GM18507 (cell line): ENCODE data around the gene EMC8.
A peak's percentile ranks its signal among the peaks of the same experiment; 100 is the strongest.

ENCODE experiments used
- DNase-seq: peaks from one replicate; pipeline ENCODE4 v3.0.0; 2011; ENCODE audit warnings: low read depth; ENCODE audit not compliant: insufficient read length; ENCODE audit errors: extremely low spot score
- FAIRE-seq: peaks from 2 replicates; lab custom pipeline; 2011; peaks lifted over from hg19 to GRCh38; lab: Jason Lieb, UNC

Gene EMC8

DNA sequence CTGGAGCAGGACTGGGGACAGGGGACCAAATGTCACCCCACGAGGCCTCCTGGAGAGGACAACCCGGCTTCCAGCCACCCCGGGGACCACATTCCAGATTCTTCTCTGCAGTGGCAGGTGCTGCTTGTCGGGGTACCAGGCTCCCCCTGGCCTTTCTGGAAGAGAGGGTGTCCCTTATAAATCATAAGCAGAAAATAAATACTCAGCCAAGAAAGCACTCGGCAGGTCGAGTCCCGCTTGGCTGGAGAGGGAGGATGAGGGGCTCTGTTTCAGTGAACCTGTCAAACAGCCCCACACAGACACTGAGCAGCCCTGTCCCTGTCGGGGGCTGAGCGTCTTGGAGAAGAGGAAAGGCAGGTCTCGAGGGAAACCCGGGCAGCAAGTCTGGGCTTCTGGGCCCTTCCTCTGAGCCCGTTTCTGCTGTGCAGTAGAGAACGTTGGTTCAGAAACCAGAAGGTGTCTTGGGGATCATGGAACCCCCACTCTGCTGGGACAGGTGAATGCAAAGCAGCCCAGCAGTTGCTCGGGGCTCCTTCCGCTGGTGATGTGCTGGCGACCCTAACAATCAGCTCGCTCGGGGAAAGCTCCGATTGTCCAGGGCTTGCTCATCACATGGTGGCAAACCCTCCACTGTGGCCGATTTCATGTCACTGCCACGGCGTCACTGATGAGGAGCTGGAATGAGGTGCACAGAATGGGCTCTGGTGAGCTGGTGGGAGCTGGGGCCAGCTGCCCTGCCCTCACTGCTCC, 36.8 kb upstream of the EMC8 start:
- FAIRE-seq (no peak), DNase-seq (no peak)

DNA sequence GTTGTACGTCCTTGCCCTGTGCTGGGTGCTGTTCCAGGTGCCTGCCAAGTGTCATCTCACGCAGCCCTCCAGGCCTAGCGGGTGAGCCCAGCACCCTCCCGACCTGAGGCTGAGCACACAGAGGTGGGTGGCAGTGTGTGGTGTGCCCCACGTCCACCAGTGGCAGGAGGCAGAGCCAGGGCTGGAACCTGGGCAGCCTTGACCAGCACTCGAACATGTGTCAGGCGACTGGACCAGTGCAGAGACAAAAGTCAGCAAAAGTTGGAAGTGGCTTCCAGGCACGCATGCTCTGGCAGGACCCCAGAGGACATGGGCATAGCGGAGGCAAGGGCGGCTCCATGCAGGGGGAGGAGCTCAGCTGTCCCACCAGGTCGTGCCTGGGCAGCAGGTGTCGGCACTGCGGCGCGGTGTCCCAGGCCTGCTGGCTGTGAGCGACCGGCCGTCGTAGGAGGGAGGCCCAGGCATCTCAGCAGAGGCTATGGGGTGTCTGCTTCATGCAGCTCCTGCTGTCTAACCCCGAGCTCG, 35.9 kb upstream of the EMC8 start:
- no peak for DNase-seq
- FAIRE-seq, result no peak

DNA sequence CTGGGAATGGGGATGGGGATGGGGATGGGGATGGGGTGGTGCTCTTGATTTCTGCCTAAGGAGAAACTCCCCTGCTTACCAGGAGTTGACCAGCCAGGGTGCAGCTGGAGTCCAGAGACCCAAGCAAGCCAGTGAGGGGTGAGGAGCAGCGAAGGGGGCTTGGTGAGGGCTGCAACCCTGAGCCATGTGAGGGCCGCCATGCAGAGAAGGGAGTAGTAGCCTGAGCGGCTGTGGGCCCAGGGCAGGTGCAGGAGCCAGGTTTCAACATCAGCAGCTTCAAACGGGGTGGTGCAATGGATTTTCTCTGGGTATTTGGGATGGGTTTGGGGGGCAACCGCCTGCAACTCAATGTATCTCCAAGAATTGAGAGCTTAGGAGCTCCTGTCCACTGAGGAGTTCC, 35.4 kb upstream of the EMC8 start:
- no peak for FAIRE-seq
- no peak for DNase-seq

DNA sequence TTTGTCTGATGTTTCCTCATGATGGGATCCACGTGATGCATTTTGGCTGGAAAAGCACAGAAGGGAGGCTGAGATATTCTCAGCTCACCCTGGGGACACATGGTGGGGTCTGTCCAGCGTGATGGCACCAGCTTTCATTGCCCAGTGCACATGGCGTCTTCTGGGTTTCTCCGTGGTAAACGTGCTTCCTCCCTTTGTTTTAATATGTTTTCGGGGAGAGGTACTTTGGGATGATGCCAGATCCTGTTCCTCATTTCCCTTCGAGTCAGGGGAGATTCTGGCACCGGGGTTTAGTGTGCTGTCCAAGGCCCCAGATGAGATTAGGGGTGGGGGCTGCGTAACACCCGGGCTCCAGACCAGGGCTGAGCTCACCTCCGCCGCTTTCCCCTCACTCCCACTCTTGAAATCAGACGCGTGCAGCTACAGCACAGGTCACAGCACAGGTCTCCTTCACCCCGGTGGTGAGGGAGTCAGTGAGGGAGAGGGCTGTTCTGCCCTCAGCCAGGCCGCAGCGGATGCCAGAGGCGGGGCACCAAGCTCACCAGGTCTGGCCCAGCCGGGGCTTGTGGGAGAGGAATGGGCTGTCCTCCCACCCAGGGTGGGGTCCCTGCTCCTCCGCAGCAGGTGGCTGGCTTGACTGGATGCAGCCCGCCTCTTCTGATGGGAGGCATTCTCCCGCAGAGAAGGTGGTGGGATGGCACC, 34.0 kb upstream of the EMC8 start:
- no peak for DNase-seq
- no peak for FAIRE-seq

DNA sequence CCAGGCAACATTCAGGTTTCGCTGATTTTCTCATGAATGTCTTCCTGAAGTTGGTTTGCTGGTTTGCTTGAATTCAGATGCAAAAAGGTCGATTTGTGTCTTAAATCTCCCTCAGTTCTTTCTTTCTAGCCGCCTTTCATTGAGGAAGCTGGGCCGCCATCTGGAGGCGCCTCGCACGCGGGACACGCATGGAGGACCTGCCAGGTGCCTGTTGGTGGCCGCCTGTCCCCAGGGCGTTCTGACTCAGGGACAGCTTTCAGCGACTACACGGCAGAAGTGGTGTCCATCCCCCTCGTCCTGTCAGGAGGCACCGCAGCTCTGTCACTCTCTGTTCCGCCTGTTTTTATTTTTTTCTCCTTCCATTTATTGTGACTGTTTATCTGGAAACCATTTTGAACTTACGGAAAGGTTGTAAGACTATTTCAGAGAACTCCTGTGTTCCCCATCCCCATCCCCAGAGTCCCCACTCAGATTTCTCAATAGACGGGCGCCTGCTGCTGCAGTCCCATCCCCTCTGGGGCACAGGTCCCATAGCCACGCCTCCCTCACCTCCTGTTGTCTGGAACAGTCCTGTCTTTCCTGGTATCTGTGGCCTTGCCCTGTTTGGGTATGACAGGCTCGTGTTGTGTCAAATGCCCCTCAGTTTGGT, 33.4 kb upstream of the EMC8 start:
- DNase-seq, result peak; percentile 25
- FAIRE-seq, result peak; percentile 80

DNA sequence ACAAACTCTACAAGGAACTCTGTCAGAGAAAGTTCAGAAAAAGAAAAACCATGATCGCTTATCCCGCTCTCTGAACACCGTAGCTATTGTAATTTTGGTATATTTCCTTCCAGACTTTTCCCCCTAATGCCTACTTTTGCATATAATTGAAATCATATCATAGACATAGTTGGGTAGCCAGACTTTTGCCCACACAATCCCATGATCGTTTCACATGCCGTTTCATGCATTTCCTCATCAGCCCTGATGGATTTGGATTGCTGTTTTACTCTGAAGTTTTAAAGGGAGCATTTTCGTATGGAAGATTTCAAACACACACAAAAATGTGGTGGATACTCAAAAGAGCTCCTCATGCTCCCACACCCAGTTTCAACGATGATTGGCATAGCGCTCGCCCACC, 31.5 kb upstream of the EMC8 start:
- no peak for DNase-seq
- no peak for FAIRE-seq

DNA sequence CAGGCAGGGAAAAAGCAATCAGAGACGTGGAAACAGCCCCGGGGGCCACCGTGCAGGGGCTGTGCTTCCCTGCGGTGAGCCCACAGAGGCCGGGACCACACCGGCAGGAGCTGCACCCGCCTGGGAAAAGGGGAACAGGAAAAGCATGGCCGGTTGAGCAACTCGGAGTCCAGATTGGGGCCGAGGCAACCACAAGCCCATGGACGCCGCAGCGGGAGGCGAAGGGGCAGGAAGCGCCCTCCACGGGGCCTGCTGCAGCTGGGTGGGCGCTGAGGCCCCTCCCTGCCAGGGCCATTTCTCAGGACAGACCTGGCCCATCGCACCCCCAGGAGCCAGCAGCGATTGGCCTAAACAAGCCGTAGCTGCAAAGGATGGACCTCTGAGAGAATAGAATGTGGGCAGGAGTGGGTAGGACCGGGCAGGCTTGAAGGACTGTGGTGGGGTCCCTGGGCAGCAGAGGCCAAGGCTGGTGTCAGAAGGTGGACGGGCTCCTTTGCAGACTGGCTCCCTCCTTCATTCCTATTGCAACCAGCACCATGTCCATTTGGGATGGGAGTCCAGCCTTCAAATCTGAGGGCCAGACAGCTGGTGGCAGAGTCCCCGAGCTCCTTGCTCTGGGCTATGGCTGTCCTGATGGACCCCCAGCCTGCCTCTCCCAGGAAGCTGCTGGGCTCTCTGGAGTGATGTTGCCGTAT, 30.6 kb upstream of the EMC8 start:
- FAIRE-seq, result no peak
- no peak for DNase-seq

DNA sequence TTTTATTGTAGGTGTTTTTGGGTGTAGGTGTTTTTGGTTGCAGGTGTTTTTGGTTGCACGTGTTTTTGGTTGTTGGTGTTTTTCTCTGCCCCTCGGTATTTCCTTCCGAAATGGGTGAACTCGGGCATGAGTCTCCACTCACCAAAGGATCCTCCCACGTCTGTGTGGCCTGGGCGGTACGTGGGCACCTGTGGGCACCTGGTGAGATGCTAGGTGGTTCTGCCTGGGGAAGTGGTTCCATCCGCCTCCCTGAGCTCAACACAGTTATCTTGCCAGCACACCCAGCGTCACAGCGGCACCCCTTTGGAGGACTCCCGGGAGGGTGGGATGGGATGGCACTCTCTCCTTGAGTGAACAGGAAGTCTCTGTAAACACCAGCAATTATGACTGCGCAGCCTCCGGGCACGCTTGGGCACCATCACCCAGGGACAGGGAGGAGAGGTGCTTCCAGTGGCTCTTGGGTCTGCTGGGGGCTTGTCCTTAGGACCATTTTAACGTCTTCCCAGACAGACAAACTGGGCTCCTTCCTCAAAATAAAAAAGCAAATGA, 29.9 kb upstream of the EMC8 start:
- no peak for DNase-seq
- no peak for FAIRE-seq

DNA sequence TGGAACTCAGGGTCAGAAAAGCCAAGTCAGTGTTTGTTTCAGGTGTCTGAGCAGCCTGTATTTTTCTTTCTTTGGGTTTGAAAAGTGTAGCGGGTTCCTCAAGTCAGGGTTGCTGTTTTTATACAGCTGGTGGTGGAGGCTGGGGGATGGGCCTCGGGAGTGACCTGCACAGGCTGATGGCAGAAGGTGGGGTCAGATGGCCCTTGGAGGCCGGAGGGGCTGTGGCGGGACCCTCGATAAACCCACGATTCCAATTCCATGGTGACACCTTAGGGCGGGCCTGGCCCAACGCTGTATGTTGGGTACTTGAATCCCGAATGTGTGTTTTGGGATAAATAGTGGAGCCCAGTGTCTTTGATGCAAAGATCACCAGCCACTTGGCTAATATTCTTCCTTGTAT, 28.8 kb upstream of the EMC8 start:
- FAIRE-seq, result no peak
- DNase-seq, result no peak

DNA sequence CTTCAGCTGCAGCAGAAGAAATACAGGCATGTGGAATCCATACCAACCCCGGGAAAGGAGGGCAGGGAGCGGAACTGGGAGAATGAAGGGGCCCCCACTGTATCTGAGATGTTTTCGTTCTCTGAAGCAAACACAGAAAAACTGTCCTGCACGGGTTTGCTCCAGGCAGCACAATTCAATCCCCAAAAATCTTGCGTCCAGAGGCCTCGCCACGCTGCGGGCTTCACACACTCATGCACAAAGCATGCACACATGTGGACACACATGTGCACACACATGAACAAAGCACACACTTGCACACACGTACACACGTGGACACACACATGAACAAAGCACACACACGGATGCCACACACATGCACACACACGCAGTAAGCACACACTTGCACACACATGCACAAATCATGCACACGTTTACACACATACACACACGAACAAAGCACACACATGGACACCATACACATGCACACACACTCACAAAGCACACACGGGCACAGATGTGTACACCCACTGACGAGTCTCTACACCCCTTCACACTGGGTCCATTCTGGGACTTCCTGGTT, 27.4 kb upstream of the EMC8 start:
- no peak for FAIRE-seq
- DNase-seq, result no peak

DNA sequence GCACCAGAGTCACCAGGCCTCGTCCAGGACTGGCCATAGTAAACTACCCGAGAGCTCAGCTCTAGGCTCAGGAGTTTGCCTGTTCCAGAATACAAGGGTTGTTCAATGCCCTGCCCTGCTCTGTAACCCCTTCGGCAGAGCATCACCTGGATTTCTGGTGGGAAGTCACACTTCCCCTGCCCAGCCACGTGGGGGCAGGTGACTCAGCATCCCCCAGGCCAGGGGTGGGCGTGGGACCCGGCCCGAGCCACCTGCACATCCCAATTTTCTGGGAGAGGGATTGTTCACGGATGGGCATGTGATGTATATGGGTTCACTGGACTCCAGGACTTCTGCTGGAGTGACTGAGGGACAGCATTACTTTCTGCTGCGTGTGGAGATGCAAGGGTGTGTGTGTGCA, 26.0 kb upstream of the EMC8 start:
- FAIRE-seq (no peak), DNase-seq (no peak)

DNA sequence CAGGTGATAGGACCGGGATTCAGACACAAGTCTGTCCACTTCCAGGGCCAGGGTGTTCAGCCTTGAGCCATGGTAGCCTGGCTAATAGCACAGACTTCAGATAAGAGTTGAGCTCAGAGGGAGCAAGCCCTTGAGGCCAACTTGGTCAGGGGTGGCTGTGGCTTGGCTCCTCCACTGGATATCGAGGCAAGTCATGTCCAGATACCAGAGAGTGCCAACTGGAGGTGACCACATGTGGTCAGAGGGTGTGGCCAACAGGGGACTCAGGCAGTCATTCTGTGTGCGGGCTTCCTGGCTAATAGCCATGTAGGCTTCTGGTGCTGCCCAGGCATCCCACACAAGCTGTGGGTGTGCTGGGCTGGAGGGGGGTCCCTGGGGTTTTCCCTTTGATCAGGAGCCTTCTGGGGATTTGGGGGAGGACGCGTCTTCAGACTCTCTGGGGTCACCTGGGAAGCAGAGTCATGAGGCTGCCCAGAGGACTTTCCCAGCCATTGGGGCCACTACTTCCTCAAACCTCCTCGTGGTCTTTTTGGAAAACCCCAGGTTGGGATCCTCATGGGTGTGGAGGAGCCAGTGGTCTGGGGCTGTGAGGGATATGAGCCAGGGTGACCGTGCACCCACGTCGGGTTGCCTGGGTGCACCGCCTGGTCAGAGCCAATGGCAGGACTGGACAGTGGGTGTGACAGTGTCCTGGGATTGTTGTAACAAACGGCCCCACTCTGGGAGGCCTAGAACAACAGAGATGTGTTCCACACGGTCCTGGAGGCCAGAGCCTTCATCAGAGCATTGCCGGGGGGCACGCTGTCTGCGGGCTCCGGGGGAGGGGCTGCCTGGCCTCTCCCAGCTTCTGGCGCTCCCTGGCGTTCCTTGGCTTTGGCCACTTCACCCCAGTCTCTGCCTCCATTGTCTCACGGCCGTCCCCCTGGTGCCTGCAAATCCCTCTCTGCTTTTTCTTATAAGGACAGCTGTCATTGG, 25.1 kb upstream of the EMC8 start:
- FAIRE-seq (peak; percentile 21), DNase-seq (no peak)

DNA sequence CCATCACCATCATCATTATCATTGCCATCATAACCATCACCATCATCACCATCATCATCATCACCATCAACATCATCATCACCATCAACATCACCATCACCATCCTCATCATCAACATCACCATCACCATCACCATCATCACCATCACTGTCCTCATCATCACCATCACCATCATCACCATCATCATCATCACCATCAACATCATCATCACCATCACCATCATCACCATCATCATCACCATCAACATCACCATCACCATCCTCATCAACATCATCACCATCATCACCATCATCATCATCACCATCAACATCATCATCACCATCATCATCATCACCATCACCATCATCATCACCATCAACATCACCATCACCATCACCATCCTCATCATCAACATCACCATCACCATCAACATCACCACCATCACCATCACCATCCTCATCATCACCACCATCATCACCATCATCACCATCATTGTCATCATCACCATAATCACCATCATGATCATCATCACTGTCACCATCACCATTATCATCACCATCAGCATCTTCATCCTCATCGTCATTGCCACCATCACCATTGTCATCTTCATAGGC, 24.1 kb upstream of the EMC8 start:
- no peak for FAIRE-seq
- DNase-seq, result no peak

DNA sequence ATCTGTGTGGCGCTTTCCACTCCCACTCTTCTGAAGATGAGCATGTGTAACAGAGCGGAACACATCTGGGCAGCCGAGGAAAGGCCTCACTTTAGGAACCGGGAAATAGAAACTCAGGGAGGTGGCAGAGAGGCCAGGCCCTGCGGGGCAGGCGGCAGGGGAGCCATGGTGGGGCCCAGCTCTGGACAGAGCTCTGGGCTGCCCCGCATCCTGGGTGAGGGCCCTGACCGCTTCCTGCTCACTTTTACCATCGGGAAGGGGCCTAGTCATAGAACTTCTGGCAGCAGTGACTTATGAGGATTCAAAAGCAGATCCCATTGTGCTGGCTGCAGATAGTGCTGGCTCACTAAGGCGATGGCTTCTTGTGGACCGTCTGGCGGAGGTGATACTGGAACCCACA, 22.8 kb upstream of the EMC8 start:
- no peak for DNase-seq
- no peak for FAIRE-seq

DNA sequence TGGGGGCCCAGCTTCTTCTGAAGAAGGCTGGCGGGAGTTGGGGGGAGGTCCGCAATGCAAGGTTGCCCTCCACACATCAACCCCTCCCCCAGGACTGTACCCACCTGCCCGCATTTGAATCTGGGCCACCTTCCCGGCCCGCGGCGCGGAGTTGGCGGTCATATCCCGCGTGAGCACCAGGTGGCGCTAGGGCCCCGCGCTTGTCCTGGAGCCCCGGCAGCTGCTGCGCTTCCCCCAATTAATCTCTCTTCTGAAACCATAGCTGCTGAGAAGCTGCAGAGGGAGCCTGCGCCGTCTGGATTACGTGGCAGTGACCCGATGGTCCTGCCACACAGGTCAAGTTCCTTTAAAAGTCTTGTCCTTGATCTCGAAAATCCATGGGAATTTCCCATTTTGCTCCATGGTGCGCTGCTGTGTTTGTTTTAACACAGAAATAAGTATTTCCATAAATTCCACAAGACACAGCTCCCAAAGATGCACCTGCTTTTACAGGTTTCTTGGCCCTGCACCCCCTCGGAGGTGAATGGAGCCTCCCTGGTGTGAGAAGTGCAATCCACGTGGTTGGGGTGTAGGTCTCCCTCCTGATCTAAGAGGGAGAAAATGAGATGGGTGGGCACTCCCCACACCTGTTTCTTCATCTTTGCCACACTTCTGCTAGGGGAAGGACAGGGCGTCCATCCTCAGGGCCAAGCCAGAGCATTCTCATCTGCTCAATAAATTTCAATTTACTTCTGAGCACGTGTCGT, 22.2 kb upstream of the EMC8 start:
- DNase-seq, result peak; percentile 90
- FAIRE-seq, result peak; percentile 83

DNA sequence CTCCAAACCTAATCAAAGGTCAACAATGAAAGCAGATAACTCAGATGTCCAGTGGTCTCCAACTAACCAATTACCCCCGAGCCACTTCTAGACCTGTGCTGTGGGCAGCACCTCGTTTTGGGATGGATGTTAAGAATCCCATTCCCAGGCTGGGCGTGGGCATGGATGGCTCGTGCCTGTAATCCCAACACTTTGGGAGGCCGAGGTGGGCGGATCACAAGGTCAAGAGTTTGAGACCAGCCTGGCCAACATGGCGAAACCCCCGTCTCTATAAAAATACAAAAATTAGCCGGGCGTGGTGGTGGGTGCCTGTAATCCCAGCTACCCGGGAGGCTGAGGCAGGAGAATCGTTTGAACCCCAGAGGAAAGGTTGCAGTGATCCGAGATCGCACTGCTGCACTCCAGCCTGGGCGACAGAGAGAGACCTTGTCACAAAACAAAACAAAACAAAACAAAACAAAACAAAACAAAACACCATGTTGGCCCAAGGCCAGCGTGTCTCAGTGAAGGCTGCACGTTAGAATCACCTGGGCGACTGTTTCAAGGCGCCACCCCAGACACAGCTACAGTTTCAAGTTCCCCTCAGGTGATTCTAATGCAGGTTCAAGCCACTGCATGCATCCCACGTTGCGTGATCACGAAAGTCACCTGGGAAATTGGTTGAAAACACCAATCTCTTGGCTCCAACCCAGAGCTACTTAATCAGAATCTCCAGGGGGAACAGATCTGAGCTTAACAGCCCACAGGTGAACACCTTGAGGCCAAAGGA, 21.4 kb upstream of the EMC8 start:
- DNase-seq, result no peak
- FAIRE-seq, result no peak

DNA sequence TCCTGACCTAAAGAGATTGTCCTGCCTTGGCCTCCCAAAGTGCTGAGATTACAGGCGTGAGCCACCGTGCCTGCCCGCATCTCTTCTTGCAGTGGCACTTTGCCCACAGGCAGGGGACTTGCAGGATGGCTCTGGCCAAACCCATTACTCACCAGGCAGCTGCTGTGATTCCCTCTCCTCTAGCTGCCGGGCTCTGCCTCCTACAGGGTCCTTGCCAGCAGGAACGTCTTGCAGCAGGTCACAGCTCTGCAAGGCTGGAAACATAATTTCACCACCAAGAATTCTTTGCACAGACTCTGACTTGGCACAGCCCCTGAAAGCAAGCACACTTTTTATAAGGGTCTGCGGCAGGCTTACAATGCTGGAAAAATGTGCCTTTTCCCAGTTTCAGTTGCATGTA, 20.4 kb upstream of the EMC8 start:
- DNase-seq, result no peak
- FAIRE-seq, result no peak
